GM21723 (cell line): ENCODE results near the gene DHX35.

Experiments used
- ATAC-seq: cut with Tn5 transposase; IDR thresholded peaks from one replicate; pipeline ENCODE4 v1.9.1; 2021; ENCODE audit warnings: mild to moderate bottlenecking, moderate library complexity; ENCODE audit not compliant: unreplicated experiment

The DHX35 gene

DNA sequence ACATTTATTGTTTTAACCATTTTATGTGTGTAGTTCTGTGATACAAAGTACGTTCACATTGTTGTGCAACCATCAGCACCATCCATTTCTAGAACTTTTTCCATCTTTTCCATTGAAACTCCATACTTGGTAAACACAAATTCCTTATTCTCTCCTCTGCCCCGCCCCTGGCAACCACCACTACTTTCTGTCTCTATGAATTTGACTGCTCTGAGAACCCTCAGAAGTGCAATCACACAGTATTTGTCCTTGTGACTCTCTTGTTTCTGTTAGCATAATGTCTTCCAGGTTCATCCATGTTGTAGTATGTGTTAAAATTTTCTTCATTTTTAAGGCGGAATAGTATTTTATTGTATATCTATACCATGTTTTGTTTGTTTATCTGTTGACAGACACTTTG lies 56.9 kb downstream of the DHX35 start:
- no peak for ATAC-seq

DNA sequence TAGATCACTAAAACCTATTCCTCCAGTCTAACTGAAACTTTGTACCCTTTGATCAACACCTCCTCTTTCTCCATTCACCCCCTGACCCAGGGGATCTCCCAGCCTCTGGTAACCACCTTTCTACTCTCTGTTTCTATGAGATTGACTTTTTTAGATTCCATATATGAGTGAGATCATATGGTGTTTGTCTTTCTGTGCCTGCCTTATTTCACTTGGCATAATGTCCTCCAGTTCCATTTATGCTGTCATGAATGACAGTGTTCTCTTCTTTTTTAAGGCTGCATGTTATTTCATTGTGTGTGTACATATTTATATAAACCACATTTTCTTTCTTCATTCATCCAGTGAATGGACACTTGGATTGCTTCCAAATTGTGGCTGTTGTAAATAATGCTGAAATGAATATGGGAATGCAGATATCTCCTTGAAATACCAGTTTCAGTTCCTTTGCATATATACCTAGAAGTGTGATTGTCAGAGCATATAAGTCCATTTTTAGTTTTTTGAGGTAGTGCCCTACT lies 57.7 kb downstream of the DHX35 start:
- peak; percentile 81 for ATAC-seq

DNA sequence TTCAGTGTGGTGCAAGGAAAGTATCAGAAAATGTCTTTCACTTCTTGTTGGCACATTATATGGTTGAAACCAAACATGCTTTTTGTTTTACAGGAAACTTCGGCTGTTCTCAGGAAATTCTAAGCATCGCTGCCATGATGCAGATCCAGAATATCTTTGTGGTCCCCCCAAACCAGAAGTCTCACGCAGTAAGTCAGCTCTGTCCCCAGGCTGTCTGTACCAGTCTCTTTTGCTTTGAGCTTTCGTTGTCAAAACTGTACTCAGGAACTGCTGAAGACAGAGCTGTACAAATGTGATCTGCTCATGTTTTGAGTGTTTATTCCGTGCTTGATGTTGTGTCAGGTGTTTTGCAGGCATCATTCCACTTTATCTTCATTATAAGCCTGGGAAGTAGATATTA lies 59.6 kb downstream of the DHX35 start:
- peak; percentile 54 for ATAC-seq

DNA sequence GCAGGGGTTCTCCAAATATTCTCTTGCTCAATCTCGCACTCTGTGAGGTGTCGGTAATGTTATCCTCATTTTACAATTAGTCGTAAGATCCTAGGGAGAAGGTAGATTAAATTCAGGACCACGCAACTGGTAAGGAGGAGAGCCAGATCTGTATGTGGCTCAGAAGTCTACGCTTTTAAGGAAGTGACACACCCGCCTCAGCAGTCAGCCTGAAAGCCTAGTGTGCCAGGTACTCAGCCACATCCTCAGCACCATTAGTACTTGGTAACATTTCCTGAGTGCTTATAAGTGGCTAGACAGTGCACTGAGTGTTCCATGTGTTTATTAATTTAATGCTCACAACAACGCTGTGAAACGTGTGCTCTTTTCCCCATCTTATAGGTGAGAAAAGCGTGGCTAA lies 63.7 kb downstream of the DHX35 start:
- no peak for ATAC-seq

DNA sequence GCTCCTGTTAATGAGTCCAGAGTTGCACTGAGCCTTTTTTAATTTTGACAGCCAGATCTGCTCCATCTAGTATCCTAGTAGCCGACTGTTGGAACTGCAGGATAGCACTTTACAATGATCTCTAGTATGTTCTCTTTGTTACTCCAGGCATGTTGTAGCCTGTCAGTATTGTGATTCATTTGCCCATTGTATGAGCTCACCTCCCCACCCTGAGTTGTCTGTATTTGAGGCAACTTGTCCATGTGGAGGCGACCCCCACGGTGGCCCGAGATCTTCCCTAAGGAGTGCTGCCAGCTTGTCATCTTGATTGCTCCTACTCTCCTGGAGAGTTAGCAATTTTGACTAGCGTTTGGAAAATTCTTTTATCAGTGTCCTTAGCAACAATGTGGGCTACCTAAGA lies 67.2 kb downstream of the DHX35 start:
- ATAC-seq = no peak

DNA sequence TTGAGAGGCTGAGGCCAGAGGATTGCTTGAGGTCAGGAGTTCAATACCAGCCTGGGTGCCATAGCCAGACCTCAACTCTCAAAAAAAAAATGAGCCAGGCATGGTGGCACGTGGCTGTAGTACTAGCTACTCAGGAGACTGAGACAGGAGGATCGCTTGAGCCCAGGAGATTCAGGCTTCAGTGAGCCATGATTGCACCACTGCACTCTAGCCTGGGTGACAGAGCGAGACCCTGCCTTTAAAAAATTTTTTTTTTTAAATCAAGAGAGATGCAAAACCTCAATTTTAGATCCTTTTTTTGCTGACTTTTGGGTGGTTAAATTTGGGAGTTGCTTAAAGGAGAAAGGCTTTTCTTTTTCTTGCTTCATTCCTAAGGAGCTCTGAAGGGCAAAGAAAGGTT lies 70.9 kb downstream of the DHX35 start:
- ATAC-seq = no peak

DNA sequence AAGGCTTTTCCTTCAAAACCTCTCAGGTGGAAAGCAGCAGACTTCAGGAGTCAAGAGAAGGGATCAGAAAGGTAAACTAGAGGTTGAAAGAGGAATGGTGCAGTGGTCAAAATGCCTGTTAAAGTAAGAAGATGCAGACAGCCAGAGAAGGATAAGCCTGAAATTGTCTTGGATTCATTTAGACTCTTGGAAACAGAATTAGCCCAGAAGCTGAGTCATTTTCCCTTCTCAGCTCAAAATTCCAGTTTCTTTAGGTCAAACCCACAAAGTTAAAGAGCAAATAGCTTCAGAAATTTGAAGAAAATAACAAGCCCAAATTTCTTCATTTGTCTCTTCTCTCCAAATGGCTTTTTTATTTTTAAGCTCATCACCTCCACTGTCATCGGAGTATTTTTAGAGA lies 73.9 kb downstream of the DHX35 start:
- no peak for ATAC-seq

DNA sequence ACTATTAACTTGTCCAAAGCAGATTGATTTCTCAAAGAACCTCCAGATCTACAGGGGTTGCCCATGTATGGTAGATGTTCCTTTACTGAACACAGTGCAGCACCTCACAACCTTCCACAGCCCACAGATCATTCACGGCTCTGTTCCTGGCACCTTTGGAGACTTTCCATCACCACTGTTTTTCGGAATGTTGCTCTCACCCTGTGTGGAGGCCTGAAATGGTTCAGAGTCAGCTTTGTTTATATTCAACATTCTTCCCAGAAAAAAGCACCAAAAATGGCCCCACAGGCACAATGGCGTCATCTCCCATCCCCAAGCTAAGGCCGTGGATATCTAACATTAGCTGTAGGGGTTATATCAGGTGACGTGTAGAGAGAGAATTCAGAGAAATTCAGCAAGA lies 74.7 kb downstream of the DHX35 start:
- ATAC-seq = no peak

DNA sequence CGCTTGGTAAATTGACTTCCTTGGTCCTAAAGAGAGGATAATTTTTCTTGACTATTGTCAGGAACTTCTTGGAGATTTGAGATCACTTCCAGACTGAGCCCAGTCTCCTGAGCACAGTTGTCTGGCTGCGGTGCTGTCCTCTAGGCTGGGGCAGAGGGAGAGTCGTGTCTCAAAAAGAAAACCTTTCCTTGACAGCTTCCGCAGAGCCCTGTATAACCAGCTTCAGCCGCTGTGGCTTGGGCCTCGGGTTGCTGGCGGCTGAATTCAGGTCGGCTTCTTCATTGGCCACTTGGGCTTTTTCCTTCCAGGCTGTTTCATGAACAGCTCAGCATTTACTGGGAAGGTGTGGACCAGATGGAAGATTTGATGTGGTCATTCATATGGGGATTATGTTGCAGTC lies 75.9 kb downstream of the DHX35 start:
- no peak for ATAC-seq

DNA sequence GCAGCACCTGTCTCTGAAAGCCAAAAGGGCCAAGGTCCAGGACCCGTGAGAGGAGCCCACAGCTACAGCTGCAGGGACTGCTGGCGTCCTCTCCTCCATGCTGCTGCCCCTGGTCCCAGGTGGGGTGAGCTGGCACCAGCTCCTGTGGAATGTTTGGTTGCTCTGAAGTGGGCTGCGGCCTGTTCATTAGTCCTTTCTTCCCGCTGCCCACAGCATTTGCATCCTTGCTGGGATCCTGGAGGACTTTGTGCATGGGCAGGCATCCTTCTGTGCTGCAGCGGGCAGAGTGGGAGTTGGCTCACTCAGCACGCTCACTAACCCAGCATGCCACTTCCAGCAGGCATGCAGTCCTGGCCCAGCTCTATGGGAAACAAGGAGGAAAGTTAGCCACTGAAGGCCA lies 76.4 kb downstream of the DHX35 start:
- no peak for ATAC-seq

DNA sequence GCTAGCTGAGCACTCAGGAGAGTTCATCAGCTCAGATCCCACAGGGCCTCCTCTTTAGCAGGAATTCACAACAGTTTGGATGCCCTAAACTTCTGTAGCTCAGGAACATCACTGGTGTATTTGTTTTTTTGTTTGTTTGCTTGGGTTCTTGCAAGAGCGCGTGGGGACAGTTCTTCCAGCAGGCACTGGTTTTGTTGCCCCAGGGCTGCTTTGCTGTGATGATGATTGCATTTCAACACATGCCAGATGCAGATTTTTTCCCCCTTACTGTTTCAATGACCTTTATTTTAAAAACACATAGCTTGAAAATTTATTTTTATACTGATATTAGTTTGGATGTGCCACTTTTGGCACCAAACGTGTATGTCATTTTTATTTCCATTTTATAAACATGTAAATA lies 77.1 kb downstream of the DHX35 start:
- no peak for ATAC-seq

DNA sequence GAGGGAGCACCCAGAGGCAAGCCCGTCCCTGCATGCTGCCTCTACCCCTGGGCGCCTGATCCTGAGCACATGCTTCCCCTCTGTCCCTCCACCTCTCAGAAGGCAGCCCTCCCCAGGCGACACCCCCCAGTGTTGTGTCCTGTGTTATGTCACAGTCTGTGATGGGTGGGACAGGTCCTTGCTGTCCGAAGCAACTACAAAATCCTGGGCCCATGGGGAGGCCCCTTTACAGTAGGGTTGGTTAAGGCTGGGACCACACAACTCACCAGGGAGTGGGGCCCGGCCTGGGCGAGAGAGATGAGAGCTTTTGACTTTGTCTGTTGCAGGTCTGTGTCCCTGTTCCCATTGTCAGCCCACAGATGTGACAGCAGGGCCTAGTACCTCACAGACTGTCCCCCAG lies 78.0 kb downstream of the DHX35 start:
- no peak for ATAC-seq

DNA sequence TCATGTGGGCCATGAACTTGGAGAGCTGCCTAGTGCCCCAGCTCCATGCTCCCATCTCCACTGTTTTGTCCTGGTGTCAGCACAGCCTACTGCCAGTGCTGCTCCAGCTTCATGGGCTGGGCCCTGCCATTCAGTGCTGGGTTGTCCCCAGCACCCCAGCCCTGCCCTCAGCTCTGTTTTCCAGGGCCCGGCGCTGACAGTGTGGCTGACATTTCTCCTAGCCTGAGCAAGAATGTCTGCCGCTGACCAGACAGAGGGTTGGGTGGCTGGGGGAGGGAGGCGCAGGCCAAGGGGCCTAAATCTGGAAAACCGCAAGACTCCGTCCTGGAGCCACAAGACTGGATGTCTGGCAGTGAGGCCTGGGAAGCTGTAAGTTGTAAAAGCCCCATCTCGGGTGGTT lies 78.9 kb downstream of the DHX35 start:
- no peak for ATAC-seq

DNA sequence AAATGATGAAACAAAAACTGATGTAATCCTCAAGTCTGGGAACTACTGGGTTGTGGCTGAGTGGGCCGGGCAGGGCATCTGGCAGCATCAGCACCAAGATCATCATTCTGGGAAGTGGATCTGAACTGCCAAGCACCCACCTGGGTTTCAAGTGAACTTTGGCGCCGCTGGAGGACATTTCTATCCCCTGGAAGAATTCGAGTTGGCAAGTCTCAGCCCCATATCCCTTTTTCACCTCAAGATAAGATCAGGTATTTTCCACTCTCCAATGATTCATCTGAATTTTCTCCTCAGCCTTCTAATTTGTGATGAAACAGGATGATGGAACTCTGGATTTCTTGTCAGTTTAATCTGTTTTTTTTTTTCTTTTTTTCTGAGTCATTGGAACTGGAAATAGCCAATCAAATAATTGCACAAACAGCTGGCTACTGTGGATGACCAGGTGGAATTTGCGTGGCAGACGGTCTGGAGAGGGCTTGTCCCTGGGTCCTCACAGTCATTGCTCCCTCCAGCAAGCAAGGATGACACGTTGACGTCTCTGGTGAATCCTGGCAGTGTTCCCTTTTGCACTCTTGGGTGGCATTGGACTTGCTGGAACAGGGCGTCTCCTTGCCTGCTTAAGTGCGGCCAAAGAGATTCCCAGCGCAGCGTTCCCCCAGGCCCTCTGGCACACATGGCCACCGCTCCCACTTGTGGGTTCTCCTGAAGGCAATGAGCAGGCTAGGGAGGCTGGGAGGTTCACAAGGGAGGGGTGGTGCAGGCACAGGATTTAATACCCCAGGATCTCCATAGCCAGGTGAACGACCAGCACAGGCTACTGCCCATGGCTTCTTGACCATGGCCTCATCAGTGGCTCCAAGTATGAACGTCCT lies 80.4 kb downstream of the DHX35 start:
- ATAC-seq = no peak

DNA sequence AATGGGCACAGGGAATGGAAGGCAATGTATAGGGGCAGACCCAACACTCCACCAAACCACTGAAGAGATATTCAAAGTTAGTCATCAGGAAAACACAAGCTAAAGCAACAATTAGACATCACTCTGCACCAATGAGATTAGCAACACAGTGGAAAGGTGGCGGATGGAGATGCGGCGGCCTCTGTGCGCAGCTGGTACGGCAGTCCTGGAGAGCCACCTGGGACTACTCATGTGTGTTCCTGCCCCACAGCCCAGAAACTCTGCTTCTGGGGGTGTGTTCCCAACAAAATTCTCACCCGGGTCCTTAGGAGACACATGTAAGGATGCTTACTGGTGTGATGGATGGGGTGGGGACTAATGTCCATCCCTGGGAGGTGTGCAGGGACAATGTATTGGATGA lies 82.4 kb downstream of the DHX35 start:
- no peak for ATAC-seq

DNA sequence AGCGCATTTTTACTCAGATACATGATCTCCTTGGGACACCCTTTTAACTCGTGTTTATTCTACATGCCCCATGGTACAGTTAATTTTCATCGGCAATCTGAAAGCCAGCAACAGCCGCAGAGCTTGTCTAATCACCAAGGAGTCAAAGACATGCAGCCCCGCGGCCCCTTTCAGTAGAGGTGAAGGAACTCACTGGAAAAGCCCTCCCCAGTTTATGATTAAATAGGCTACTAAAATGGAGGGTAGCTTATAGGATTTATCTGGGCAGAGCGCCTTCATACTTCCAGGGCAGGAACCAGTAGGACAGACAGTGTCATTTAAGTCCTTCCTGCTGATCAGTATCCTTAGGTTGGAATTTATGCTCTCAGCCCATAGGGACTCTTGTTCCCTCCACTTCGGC lies 83.5 kb downstream of the DHX35 start:
- no peak for ATAC-seq

DNA sequence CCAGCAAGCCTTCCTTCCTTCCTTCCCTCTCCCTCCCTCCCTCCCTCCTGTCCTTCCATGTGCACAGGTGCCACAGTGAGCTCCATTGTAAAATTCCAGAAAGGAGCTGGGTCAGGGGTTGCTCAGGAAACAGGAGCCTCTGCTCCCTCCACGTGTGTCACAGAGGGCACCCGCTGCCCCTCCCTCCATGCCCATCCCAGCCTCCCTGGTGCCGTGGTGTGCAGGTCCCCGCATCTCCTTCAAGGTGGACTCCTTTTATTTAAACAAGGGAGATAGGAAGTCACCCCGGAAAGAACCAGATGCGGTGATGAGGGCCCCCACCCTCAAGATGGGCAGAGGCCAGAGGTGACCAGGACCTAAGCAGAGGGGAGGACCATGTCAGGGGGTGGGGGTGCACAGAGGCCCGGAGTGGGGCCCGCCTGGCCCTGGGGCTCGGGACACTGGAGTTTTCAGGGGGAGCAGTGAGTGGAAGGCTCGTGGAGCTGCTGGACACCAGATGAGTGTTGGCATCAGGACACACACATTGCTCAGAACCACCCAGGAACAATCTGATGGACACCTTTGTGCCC lies 85.4 kb downstream of the DHX35 start:
- no peak for ATAC-seq

DNA sequence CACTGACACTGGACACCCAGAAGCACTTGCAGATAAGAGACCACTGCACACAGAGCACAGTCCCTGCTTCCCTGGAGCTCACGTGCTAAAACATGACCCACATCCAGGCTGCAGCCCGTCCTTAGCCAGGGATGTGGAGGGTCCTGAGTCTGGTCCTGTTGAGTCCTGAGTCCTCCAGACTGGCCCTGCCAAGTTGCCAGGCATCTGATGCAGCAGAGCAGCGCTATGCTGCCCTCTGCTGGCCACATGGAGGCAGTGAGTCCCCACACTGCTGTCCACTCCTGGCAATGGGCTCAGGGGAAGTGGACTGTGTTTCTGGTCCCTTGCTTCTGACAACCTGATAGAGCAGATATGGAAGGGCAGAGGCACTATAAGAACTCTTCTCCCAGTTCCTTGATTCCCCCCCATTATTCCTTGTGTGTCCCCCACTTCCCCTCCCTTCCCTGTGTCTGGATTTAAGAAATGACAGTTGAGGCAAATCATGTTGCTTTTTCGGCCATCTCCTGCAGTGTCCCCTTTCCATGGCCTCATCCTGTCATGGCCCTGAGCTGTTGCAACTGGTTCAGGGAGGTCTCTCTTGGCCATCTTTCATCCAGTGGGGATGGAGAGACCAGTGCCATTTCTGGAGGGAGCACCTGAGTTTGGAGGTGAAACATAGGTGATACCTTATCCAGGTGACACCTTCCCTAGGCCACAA lies 86.0 kb downstream of the DHX35 start:
- ATAC-seq = no peak

DNA sequence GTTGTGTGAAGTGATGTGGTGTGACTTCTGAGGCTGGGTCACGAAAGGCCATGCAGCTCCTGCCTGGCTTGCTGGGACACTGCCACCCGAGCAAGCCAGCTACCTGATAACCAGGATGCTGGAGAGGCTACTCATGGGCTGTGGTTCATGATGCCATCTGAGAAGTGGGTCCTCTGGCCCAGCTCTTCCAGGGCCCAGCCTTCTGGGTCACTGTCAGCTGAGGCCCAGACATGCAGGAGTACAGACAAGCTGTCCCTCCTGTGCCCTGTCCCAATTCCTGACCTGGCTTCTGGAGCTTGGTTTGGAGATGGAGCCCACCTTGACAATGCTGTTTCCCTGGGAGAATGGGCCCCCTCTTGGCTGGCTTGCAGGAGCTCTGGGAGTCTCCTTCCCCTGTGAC lies 87.0 kb downstream of the DHX35 start:
- no peak for ATAC-seq

DNA sequence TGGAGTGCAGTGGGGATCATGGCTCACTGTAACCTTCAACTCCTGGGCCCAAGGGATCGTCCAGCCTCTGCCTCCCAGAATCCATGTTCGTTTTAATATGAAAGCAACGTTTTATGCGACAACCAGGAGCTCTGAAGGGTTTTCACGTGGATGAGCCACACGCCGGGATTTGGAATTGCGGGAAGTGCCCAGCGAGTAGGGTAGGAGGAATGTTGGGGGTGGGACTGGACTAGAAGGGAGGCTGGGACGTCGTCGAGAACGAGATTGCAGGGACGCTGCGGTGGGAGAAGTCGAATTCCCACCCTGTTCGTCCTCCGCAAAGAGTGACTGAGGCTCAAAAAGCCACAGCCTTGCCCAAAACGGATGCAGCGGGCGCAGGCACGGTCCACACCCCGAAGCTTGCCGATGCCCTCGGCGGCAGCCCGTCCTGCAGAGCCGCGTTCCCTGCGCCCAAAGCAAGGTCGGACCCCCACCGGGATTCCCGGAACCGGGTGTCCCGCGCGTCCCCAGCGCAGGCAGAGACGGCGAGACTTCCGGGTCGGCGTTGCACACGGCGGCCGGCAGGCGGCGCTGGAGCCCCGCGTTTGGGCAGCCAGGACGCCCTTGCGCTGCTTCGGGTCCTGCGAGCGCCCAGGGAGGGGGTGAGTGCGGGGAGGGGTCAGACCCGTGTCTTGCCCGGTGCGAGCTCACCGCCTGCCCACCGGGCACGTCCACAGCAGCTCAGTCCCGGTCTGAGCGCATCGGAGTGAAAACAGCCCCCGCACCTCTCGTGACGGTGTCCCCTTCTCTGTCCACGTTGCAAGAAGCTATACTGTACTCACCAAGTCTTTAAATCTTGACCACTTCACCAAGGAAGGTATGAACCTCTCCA lies 87.8 kb downstream of the DHX35 start:
- ATAC-seq = peak; percentile 86

DNA sequence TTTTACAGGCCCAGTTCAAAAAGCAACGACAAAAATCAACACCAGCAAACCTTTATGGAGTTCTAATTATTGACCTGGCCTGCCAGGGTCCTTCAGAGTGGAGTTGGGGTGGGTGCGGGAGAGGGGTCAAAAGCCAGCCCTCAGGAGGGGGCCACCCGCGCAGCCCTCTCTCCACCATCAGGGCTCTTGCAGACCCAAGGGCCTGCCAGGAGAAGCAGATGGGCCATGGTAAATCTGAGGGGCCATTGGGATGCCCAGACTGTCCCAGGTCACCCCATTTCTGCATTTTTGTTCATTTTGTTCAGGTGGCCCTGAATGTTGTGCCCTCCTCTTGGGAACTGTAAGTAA lies 88.4 kb downstream of the DHX35 start:
- no peak for ATAC-seq
